ENCODE results near the gene WNT3.
"Not testable (repeated sequence)": the region's sequence is repeated elsewhere in the genome, so short reads cannot be mapped to it uniquely, and the experiment has no call there.

WNT3 gene, protein sequence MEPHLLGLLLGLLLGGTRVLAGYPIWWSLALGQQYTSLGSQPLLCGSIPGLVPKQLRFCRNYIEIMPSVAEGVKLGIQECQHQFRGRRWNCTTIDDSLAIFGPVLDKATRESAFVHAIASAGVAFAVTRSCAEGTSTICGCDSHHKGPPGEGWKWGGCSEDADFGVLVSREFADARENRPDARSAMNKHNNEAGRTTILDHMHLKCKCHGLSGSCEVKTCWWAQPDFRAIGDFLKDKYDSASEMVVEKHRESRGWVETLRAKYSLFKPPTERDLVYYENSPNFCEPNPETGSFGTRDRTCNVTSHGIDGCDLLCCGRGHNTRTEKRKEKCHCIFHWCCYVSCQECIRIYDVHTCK

DNA sequence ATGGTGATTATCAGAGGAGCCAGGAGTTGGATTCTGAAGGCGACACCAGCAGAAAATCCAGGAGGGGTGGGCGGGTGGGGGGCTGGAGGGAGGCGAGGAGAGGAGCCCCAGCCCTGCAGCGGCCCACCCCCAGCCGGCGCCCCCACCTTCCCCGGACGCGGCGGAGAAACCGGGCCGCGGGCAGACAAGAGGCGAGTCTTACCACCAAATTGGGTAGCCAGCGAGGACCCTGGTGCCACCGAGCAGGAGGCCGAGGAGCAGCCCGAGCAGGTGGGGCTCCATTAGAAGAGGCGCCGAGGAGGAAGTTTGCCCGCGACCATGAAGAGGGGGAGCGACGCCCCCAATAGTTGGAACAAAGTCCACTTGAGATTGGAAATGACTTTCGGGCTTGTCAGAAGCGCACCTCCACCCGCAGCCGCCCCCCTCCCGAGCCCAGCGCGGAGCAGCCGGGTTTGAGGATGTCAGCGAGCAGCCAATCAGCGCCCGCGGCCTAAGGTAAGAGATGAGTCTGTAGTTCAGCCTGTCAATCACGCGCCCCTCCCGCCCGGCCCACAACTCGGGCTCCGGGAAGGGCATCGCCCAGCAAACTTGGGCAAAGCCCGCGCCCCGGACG, at the start of gene WNT3:
Gene WNT3 (minus strand): TSS at position 377 of the 613 bp plus-strand sequence. CDS start 95 bp downstream, at position 282.
- DNase-seq, result no peak

DNA sequence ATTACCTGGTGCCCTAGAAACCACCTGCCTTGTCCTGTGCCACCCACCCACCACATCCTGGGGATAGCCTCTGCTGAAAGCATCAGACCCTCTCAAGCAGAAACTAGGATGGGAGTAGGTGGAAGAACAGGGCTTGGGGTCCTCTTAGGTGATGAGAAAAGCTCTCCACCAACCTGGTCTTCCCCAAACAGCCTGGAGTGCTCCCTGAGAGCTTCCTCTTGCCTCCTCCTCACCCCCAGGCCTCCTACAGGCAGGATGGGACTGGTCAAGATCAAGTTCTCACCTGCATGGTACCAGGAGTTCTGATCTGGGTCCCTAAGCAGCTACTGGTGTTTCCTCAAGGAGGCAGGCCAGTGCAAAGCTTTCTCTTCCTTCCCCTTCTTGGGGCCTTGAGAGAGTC, 48.3 kb upstream of the WNT3 start:
- DNase-seq, result no peak

DNA sequence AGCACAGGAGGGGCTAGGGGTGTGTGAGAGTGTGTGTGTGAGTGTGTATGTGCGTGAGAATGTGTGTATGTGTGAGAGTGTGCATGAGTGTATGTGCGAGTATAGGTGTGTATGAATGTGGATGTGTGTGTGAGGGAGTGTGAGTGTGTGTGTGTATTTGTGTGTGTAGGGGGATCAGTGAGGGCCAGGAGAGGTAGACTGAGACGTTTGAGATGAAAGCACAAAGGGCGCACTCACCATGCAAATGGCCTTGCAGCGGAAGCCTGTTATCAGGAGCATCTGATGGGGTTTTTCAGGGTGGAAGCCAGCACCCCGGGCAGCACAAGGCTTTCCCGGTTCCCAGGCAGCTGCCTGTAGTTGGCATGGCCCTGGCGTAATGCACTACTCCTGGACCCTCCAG, 47.8 kb upstream of the WNT3 start:
- no peak for DNase-seq

DNA sequence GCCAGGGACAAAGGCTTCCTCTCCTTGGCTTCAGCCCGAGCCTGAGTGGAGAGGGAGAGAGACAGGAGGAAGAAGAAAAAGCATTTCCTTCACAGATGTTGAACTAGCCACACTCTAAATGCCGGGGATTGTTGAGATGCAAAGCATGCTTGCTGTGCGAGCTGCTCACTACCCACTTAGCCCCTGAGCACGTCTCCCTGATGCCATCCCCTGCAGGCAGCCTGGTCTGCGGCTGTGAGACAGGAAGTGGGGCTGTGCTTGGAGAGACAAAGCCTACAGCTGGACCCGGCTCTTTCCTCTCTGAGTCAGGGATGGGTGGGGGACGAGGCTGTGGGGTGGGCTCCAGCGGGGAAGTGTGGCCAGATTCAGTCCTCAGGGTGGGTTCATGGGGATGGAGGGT, 46.6 kb upstream of the WNT3 start:
- DNase-seq, result no peak

DNA sequence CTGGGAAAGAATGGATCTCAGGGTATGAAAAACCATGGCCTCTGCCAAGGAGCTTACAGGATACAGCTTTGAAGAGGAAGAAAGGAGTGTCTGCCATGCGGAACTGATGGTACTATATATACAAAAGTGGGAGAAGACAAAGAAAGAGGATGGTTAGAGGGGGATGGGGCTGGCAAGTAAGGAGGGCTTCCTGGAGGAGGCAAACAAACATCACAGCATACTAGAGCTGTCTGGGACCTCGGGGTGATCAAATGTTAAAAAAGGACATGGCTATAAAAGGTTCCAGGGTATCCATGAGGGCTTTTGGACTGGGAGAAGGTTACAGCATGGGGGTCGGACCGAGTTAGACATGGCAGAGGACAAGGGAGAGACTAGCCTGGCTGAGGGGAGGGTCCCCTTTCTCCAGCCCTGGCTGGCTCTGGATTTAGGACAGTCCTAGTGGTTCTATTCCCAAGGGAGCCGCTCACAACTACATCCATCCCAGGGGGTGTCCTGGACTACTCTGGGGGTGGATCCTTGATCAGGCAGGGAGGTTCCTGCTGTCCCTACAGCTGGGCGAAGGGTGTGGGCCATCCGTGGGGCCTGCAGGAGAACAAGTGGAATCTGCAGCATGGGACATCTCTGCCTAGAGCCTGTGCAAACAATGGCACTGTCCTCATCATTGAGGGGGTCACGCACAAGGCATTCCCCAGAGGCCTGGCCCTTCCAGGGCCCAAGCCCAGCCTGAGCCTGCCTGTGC, 45.1 kb upstream of the WNT3 start:
- no peak for DNase-seq

DNA sequence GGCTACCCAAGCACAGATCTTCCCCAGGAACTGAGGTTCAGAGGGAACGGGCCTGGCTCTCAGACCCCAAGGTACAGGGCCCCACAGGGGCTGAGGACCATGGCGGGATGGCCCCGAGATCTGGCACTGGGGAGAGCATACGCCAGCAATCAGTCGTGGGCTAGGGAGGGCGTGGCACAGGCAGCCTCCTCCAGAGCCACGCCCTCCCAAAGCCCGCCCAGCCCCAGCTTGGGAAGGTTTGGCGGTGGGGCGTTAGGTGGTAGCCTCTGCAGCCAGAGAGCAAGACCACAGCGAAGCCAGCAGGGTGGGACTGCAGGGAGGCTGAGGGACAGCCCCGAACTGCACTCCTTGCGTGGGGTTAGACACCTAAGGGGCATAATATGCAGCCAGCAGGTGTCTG, 44.5 kb upstream of the WNT3 start:
- DNase-seq, result no peak

DNA sequence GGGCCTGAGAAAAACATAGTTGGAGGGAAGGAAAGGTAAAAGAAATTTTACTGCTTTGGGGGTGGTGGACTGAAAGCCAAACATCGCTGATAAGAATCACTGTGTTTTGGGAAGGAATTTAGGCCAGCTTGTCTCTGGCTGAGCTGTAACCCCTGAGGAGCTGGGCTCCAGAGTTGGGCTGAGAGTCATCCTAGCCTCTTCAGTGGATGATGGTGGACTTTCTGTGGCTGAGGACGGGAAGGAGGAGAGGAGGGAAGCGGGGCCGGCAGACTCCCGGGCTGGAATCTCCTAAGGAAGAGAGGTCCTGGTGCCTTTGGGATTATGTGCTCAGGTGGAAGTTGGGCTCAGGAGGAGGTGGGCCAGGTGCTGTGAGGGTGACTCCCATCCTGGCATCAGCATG, 41.5 kb upstream of the WNT3 start:
- no peak for DNase-seq

DNA sequence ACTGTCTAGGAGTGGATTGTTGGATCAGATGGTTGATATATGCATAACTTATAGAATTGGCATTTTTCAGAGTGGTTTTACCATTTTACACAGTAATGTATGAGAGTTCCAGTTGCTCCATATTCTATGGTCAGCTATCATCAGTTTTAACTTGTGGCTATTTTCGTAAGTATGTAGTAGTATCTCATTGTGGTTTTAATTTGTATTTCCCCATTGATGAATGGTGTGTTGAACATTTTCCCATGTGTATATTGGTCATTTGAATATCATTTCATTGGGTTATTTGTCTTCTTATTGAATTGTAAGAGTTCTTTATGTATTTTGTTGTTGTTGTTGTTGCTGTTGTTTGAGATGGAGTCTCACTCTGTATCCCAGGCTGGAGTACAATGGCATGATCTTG, 39.1 kb upstream of the WNT3 start:
- DNase-seq, result no peak

DNA sequence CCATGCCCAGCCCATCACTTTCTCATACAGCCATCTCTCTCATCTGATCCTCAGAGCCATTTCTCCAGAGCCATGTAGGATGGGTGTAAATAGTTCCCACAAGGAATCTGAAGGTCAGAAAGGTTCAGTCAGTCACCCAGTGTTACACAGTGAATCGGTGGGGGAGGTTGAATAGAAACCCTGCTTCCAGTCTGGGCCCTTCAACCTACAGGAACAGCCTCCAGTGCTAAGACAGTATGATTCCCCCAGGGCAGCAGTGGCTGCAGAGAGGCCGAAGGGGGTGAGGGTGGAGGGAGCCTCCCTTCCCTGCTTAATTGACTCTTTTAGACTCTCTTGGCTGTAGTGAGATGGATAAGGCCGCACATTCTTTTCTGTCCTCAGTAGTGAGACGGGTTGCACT, 36.5 kb upstream of the WNT3 start:
- DNase-seq, result no peak

DNA sequence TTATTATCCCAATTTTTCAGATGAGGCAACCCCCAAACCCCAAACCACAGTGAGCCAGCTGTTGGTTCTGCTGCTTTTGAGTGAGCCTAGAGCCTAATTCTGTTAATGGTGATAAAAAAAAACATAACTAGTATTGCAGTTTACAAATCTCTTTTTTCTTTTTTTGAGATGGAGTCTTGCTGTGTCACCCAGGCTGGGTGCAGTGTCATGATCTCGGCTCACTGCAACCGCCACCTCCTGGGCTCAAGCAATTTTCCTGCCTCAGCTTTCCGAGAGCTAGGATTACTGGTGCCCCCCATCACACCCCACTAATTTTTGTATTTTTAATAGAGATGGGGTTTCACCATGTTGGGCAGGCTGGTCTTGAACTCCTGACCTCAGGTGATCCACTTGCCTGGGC, 36.0 kb upstream of the WNT3 start:
- DNase-seq, result no peak

DNA sequence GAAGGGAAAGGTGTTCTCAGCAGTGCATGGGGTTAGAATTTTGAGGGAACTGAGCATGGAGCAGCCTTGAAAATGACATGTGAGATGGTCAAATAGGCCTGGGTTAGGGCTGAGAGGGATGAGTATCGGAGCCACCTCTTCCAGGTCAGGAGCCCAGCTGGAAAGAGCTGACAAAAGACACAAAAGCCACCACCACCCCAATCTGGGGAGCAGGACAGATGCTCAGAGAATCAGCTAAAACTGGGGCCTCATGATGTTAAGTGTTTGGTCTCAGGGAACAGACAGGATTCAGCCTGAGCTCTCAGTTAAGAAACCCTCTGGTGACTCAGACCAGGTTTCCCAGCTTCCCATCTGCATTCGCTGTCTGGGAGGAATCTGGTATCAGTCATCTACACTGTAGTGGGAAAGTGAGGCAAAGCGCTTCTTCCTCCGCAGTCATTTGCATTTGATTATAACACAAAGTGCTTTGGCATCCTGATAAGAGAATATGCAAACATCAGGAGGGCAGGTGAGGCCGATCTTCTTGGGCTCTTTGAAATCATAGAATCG, 35.5 kb upstream of the WNT3 start:
- DNase-seq, result no peak

DNA sequence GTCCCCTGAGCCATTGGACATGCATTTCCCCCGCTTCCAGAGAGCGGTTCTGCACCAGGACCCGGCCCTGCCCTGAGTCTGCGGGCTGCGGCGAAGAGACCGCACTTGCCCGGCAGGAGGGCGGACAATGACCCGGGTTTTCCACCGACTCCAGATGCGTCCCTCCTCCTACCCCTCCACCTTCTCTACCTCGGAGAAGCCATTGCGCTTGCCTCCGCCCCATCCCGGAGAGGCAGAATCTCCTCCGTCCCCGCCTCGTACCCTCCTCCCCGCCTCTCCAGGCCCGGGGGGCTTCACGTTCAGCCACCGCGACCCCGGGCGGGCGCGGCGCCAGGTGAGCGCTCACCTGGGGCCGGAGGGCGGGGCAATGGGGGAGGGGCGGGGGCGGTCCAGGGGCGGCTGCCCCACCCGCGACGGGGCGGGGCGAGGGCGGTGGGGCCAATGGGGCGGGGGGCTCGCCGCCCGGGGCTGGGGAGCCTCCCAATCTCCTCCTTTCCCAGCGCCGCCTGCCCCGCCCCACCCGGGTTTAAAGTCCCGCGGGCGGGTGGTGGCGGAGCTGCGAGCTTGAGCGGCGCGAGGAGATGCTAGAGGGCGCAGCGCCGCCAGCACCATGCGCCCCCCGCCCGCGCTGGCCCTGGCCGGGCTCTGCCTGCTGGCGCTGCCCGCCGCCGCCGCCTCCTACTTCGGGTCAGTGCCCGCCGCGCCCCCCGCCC, 32.7 kb upstream of the WNT3 start, which contains the start of gene WNT9B:
Gene WNT9B (plus strand): TSS at position 555 of the 713 bp plus-strand sequence. CDS start 56 bp downstream, at position 611.
- DNase-seq, result no peak

DNA sequence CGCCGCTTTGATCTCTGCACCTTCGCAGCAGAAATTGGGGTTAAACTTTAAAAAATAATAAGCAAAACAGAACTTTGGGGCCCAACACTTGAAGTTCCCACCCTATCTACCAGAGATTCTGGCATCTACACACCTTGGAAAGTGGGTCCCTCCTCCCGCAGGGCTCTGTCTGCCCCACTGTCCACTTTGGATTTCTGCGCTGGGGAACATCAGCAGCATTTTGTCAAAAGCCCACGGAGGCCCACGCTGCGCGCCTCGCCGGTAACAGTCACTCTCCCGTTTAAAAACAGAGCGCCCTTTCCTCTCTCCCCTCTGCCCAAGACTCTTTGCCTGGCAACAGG, 32.2 kb upstream of the WNT3 start:
- no peak for DNase-seq

DNA sequence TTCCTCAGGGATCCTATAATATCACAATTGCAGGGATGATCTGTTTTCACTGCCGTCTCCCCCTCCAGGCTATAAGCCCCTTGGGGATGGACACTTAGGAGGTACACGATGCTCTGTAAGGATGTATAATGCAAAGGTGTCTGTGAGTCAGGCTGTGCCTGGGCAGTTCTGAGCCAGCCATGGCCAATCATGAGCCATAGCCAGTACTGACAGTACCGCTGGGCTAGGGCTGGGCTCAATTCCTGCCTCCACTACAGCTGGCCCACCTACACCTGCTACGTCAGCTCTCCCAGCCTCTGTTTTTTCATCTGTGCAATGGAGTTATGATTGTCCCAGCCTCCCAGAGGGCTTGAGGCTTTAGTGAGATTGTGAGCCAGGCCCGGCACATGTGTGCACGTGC, 30.0 kb upstream of the WNT3 start:
- no peak for DNase-seq

DNA sequence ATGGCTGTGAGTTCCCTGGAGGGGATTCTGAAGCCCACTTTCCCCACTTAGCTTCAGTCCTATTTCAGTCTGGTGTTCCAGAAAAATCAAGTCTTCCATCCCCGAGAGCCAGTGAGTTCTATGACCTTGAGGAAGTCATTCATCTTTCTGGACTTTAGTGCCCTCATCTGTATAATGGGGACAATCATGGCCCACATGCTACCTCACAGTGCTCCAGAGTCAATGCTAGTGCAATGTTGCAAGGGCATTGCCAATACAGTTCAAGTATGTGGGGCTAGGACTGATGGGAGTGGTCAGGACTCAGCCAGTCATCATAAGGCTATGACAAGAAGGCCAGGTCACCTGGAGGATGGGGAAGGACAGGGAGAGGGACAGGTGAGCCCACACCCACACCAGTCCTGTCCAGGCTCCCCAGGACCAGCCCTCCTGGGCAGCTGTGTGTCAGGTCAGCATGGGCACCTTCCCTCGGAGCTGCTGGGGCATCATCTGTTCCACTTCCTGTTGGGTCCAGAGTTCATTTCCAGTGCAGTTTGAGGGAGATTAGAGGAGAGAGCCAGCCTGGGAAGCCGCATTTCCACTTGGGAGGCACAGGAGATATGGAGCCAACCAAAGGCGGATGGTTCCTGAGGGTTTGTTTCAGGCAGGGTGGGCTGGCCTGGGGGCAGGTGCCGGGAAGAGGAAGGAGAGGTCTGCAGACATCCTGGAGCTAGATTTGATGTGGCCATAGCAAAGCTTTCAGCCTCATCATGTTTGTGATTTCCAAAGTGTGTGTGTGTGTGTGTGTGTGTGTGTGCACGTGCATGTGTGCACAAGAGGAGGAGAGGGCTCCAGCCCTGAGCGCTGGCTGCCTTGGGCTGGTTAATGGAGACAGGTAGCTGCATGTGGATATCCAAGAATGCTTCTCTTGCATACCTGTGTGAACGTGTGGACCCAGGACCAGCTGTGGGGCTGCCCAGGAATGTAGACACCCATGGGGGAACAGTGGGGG, 29.0 kb upstream of the WNT3 start:
- no peak for DNase-seq

DNA sequence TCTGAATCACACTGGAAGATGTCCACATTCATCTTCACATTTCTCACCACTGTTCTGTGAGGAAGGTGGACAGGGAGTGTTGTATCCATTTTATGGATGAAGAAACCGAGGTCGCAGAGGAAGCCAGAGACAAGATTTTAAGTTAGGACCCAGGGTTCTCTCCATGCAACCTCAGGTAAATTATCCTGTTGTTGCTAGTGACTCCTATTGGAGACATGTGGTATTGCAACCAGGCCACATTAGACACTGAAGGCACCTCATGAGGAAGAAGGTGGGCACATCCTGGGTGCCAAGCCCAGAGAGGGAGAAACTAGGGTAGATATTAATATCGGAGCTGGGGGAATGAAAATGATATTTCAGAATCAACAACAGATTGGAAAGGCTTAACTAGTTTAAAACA, 24.3 kb upstream of the WNT3 start:
- DNase-seq, result no peak

DNA sequence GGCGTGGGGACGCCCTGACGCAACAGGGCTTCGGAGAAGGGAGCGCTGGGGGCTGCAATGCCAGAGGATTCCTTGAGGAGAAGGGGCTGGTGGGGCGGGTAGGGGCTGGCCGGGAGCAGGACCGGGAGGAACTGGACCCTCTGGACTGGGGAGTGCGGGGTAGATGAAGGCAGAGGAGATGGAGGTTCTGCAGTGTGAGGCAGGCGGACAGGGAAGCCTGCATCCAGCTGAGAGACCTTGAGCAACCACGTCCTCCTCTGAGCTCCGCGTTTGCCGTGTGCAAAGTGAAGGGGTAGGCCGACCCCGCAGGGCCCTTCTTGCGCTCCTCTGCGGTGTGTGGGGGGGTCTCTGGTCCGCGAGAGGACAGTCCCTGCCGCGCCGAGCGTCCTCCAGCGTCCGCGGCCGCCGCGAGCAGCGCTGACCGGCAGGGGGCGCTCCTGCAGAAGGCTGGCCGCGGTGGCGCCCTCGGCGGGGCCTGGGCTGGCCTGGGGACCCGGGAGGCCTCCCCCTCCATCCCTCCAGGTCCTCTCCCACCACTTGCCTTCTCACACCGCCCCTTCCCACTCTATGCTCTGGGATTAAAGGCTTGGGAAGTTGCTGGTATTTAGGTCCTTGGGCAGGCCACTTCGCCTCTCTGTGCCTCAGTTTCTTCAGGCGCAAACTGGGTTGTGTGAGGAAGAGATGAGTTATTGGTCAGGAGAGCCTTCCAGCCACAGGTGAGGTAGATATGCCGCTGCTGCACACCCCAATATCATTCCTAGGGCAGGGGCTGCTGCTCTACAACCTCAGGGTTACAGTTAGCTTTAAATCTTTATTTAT, 23.3 kb upstream of the WNT3 start:
- DNase-seq, result no peak

DNA sequence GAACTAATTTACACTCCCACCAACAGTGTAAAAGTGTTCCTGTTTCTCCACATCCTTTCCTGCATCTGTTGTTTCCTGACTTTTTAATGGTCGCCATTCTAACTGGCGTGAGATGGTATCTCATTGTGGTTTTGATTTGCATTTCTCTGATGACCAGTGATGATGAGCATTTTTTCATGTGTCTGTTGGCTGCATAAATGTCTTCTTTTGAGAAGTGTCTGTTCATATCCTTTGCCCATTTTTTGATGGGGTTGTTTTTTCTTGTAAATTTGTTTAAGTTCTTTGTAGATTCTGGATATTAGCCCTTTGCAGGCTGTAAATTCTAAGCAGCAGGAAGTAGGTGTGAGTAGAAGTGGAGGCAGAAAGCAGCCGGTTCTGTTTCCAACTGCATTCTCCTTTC, 22.1 kb upstream of the WNT3 start:
- not testable (repeated sequence) for DNase-seq

DNA sequence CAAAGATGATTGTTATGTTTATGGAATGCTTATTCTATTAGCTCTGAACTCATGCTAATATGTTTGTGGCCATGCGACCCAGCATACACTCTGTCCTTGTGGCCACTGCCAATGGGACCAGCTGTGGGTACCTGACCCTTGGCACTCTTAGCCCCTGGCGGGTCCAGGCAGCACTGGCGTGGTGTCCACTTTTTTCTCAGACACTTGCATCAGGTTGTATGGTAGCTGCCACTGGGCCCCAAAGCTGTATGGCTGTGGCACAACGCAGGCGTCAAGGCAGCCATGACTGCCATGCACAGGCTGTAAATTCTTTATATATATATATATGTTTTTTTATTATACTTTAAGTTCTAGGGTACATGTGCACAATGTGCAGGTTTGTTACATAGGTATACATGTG, 20.7 kb upstream of the WNT3 start:
- no peak for DNase-seq

DNA sequence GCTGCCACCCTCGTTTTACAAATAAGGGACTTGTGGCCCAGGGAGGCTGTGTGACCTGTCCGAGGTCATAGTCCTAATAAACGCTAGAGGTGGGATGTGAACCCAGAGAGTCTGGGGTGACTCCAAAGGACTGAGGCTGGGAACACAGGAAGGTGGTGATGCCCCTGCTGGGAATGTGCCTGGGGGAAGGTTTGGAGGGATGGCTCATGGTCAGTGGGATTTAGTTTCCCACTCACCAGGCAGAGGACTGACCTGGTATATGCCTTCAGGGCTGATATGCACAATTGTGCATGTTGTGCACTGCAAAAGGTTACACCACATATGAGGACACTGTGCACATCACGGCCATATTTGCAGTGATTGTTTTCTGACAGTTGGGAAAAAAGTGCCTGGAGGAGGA, 19.0 kb upstream of the WNT3 start:
- no peak for DNase-seq

DNA sequence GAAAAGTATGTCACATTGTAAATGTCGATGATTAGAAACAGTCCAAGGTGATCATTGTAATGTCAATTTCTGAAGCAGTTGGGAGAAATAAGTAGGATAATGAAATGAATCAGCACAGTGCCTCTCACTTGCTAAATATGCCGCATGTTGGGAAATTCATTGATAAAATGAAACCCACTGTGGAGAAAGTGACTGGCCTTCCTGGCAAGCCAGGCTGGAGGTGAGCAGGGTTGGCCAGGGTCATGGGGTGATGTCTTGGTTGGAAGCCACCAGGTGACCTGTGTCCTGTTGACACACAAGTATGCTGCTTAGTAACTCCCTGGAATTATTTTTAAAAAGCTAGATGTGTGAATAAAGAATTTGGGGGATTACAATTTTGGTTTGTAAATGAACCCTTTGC, 18.0 kb upstream of the WNT3 start:
- no peak for DNase-seq
